Uterus (tissue), 4 donors: Measurements from ENCODE around the gene C11orf24. TPM values are rescaled to one million over a fixed set of nuclear protein-coding genes. Genes with fewer than 3 reads are reported as not detected.

Experiments
- DNase-seq, 2 donors: peaks; one replicate each; pipeline ENCODE4 v3.0.0-alpha.2; 2019 to 2020
- H3K27ac ChIP-seq, 2 donors: fragments of 200-600 bp; sonication (generic); 1 replicate in 1 of 2; 2 replicates in 1 of 2; pipeline ENCODE4 v1.5.1; 2016 to 2018
- H3K27me3 ChIP-seq, 2 donors: fragments of 200-600 bp; sonication (generic); one replicate each; pipeline ENCODE4 v1.5.1; 2018 to 2019; ENCODE audit warnings: control low read depth in 1 of 2
- H3K36me3 ChIP-seq, 2 donors: fragments of 200-600 bp; sonication (generic); one replicate each; pipeline ENCODE4 v1.5.1; 2019; ENCODE audit warnings: control low read depth in 1 of 2
- H3K4me1 ChIP-seq, 2 donors: fragments of 200-600 bp; sonication (generic); one replicate each; pipeline ENCODE4 v1.5.1; 2018 to 2019; ENCODE audit warnings: control low read depth in 1 of 2
- H3K4me3 ChIP-seq, 2 donors: fragments of 200-600 bp; sonication (generic); 1 replicate in 1 of 2; 2 replicates in 1 of 2; pipeline ENCODE4 v1.5.1; 2018 to 2019; ENCODE audit warnings: mild to moderate bottlenecking in 1 of 2
- H3K9me3 ChIP-seq, 2 donors: fragments of 200-600 bp; sonication (generic); one replicate each; pipeline ENCODE4 v1.5.1; 2019; ENCODE audit warnings: control low read depth in 1 of 2
- CTCF ChIP-seq, 4 experiments: fragments of 200-600 bp in 2 of 4; fragments of 450-650 bp in 2 of 4; sonication (generic) in 2 of 4; IDR thresholded peaks; one replicate each; pipeline ENCODE4 v1.5.1; 2016 to 2019; ENCODE audit warnings: antibody characterized with exemption in 4 of 4, mild to moderate bottlenecking in 2 of 4, moderate library complexity in 1 of 4
- POLR2A ChIP-seq, 2 donors: fragments of 450-650 bp; IDR thresholded peaks; one replicate each; pipeline ENCODE4 v1.6.1; 2016; ENCODE audit warnings: antibody characterized with exemption in 2 of 2, mild to moderate bottlenecking in 1 of 2, moderate library complexity in 1 of 2
- intact Hi-C: fragments of 100-400 bp; cut with DNase I; formaldehyde crosslinking; loops from one replicate; pipeline ENCODE4 v1.15.1; 2023; ENCODE audit warnings: low total_unique reads
- total RNA-seq, 4 donors: library from RNA; depleted of rRNA in 3 of 4; stranded (reverse); fragments of >200 nt in 3 of 4; gene quantifications; one replicate each; pipeline versions ENCODE4 v1.1.0 to v1.2.4, GENCODE V29; 2014 to 2023
- donor health status: DM: yes; HTN: yes; CAD: no.

C11orf24 gene
- total RNA-seq, 4 donors from 2014 or later, result 23.2 to 136 (median 33.4) TPM

GRCh38 chr11:68297812-68298658 is 26.3 kb upstream of the C11orf24 start:
- no peaks in the 10 kb centered on the region for H3K4me1 ChIP-seq
- peak in 1 of 2 donors; percentile 12 for TF ChIP-seq POLR2A (IDR thresholded peaks at IDR 0.05)
- peak; percentile 95 to 99 (median 98) for TF ChIP-seq CTCF (IDR thresholded peaks at IDR 0.05)
- intact Hi-C loops, result loop anchor here (5.0 kb wide), 1 partner anchor 41 kb away; no protein-coding TSS in a partner anchor
- no peak overlapping the region for H3K4me3 ChIP-seq
- H3K27me3 ChIP-seq, result no peaks in the 10 kb centered on the region
- DNase-seq, result peak; percentile 74 to 87
- H3K36me3 ChIP-seq, result no peaks in the 10 kb centered on the region
- no peaks in the 10 kb centered on the region for H3K9me3 ChIP-seq
- peak overlapping the region in 1 of 2 donors; percentile 31 for H3K27ac ChIP-seq

GRCh38 chr11:68297494-68297811 is 25.7 kb upstream of the C11orf24 start:
- no peak overlapping the region for H3K4me3 ChIP-seq
- intact Hi-C loops, result loop anchor here (5.0 kb wide), 1 partner anchor 40 kb away; no protein-coding TSS in a partner anchor
- H3K27me3 ChIP-seq, result no peaks in the 10 kb centered on the region
- H3K36me3 ChIP-seq, result no peaks in the 10 kb centered on the region
- TF ChIP-seq CTCF (IDR thresholded peaks at IDR 0.05) (no peak), POLR2A (IDR thresholded peaks at IDR 0.05) (no peak)
- no peaks in the 10 kb centered on the region for H3K9me3 ChIP-seq
- H3K4me1 ChIP-seq, result no peaks in the 10 kb centered on the region
- peak overlapping the region in 1 of 2 donors; percentile 31 for H3K27ac ChIP-seq
- DNase-seq, result no peak

GRCh38 chr11:68297052-68297378 is 25.2 kb upstream of the C11orf24 start:
- no peak for TF ChIP-seq POLR2A (IDR thresholded peaks at IDR 0.05)
- TF ChIP-seq CTCF (IDR thresholded peaks at IDR 0.05), result no peak

GRCh38 chr11:68296344-68297051 is 24.7 kb upstream of the C11orf24 start:
- no peak overlapping the region for H3K4me3 ChIP-seq
- no peak for TF ChIP-seq CTCF (IDR thresholded peaks at IDR 0.05)
- TF ChIP-seq POLR2A (IDR thresholded peaks at IDR 0.05), result no peak
- no peaks in the 10 kb centered on the region for H3K9me3 ChIP-seq
- no peak for DNase-seq
- H3K27ac ChIP-seq, result no peak overlapping the region
- intact Hi-C loops, result loop anchor here (5.0 kb wide), 1 partner anchor 39 kb away; no protein-coding TSS in a partner anchor
- H3K4me1 ChIP-seq, result no peaks in the 10 kb centered on the region
- no peaks in the 10 kb centered on the region for H3K36me3 ChIP-seq
- H3K27me3 ChIP-seq, result no peaks in the 10 kb centered on the region

More at GRCh38 chr11:68297052-68297378, 25.2 kb upstream of the C11orf24 start:
- Histone ChIP-seq H3K9me3 (no peaks in the 10 kb centered on the region), H3K4me1 (no peaks in the 10 kb centered on the region), H3K36me3 (no peaks in the 10 kb centered on the region), H3K4me3 (no peak overlapping the region), H3K27me3 (no peaks in the 10 kb centered on the region), H3K27ac (no peak overlapping the region)
- no peak for DNase-seq
- intact Hi-C loops, result loop anchor here (5.0 kb wide), 1 partner anchor 40 kb away; no protein-coding TSS in a partner anchor

GRCh38 chr11:68295940-68296339 is 24.2 kb upstream of the C11orf24 start:
- no peak for TF ChIP-seq CTCF (IDR thresholded peaks at IDR 0.05)
- TF ChIP-seq POLR2A (IDR thresholded peaks at IDR 0.05), result no peak
- no peak overlapping the region for H3K4me3 ChIP-seq
- no peaks in the 10 kb centered on the region for H3K36me3 ChIP-seq
- H3K27me3 ChIP-seq, result no peaks in the 10 kb centered on the region
- no peaks in the 10 kb centered on the region for H3K4me1 ChIP-seq
- intact Hi-C loops, result loop anchor here (5.0 kb wide), 1 partner anchor 39 kb away; no protein-coding TSS in a partner anchor
- no peak for DNase-seq
- H3K27ac ChIP-seq, result no peak overlapping the region
- H3K9me3 ChIP-seq, result no peaks in the 10 kb centered on the region
